SK-N-MC (cell line): ENCODE results near the gene PRKCZ.

Experiments
- EZH2 ChIP-seq: fragments of 200-600 bp; sonication (generic); IDR thresholded peaks from one replicate; pipeline ENCODE4 v1.6.1; 2017; ENCODE audit warnings: antibody characterized with exemption
- FOXP2 ChIP-seq: optimal IDR thresholded peaks from 2 replicates; pipeline ENCODE3; 2011; ENCODE audit warnings: mild to moderate bottlenecking, moderate library complexity; ENCODE audit not compliant: insufficient read depth; ENCODE audit errors: extremely low read length, control extremely low read depth
- POLR2AphosphoS5 ChIP-seq: IDR thresholded peaks from 2 replicates; pipeline ENCODE4 v1.6.1; 2012; ENCODE audit warnings: mild to moderate bottlenecking, low read depth, low read length, borderline replicate concordance

DNA sequence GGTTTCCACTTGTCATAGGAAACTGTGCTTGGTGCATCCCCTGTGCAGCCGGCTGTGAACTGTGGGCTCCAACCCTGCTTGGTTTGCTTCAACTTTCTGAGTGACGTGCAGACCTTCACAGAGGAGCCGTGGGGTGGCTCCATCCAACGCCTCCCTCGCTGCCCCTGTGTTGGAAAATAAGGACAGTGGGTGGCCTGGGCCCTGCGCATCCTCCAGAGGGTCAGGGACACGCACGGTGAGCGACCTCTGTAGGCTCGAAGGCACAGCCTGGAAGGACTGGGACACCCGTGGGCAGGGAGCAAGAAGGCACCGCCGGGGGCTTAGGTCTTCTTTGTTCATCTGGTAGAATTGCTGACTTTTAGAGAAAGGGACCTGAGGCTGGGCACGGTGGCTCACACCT, 150.9 kb downstream of the PRKCZ start:
- TF ChIP-seq POLR2AphosphoS5 = no peak
- TF ChIP-seq EZH2 = no peak
- no peak for TF ChIP-seq FOXP2
